ENCODE results near the gene PDE4B.

- TF ChIP-seq, protein P1, sequence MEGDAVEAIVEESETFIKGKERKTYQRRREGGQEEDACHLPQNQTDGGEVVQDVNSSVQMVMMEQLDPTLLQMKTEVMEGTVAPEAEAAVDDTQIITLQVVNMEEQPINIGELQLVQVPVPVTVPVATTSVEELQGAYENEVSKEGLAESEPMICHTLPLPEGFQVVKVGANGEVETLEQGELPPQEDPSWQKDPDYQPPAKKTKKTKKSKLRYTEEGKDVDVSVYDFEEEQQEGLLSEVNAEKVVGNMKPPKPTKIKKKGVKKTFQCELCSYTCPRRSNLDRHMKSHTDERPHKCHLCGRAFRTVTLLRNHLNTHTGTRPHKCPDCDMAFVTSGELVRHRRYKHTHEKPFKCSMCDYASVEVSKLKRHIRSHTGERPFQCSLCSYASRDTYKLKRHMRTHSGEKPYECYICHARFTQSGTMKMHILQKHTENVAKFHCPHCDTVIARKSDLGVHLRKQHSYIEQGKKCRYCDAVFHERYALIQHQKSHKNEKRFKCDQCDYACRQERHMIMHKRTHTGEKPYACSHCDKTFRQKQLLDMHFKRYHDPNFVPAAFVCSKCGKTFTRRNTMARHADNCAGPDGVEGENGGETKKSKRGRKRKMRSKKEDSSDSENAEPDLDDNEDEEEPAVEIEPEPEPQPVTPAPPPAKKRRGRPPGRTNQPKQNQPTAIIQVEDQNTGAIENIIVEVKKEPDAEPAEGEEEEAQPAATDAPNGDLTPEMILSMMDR (IDR thresholded peaks at IDR 0.05 in 2 of 3, conservative IDR thresholded peaks at IDR 0.05 in 1 of 3; ENCODE audit: control insufficient read depth in 2 of 3, extremely low read depth in 1 of 3, insufficient read depth in 1 of 3, low read depth in 3 of 3, low read length in 3 of 3) = no peak
- TF ChIP-seq HSF1 (IDR thresholded peaks at IDR 0.05; ENCODE audit: low read depth, low read length) (no peak), MEF2A (IDR thresholded peaks at IDR 0.05; ENCODE audit: insufficient read depth, low read depth, low read length) (no peak), SIN3A (IDR thresholded peaks at IDR 0.05; ENCODE audit: low read depth, low read length) (no peak), POLR2A (IDR thresholded peaks at IDR 0.05; ENCODE audit: low read depth, low read length) (no peak), RAD21 (IDR thresholded peaks at IDR 0.05; ENCODE audit: insufficient read depth, low read depth, low read length) (no peak), CREB1 (IDR thresholded peaks at IDR 0.05; ENCODE audit: low read depth) (no peak), MTA3 (IDR thresholded peaks at IDR 0.05; ENCODE audit: borderline replicate concordance, low read length) (no peak), KLF5 (IDR thresholded peaks at IDR 0.05; ENCODE audit: partially characterized antibody) (no peak), ZNF274 (IDR thresholded peaks at IDR 0.05; ENCODE audit: insufficient read depth, insufficient read length) (no peak), EP300 (IDR thresholded peaks at IDR 0.05; ENCODE audit: borderline replicate concordance in 1 of 2, control insufficient read depth in 1 of 2, low read depth in 2 of 2, low read length in 2 of 2) (no peak)
- TF ChIP-seq, protein P2, sequence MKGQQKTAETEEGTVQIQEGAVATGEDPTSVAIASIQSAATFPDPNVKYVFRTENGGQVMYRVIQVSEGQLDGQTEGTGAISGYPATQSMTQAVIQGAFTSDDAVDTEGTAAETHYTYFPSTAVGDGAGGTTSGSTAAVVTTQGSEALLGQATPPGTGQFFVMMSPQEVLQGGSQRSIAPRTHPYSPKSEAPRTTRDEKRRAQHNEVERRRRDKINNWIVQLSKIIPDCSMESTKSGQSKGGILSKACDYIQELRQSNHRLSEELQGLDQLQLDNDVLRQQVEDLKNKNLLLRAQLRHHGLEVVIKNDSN (IDR thresholded peaks at IDR 0.05; ENCODE audit: borderline replicate concordance, extremely low read length, insufficient read depth, low read depth, low read length) = no peak
Observed at GRCh38 chr1:65946960-65947359, 154.3 kb downstream of the PDE4B start.

All from GM12878 (cell line).